GM21447 (cell line): ENCODE data around the gene OSBPL6.
"Not testable (repeated sequence)": the region's sequence is repeated elsewhere in the genome, so short reads cannot be mapped to it uniquely, and the experiment has no call there.

Source experiments
- ATAC-seq: cut with Tn5 transposase; IDR thresholded peaks from one replicate; pipeline ENCODE4 v1.9.1; 2021; ENCODE audit not compliant: unreplicated experiment

OSBPL6 gene

GRCh38 chr2:178295906-178296305, 101.6 kb downstream of the OSBPL6 start:
- no peak for ATAC-seq

- ATAC-seq = no peak
These were observed 102.2 kb downstream of the OSBPL6 start for GRCh38 chr2:178296394-178297090.

DNA sequence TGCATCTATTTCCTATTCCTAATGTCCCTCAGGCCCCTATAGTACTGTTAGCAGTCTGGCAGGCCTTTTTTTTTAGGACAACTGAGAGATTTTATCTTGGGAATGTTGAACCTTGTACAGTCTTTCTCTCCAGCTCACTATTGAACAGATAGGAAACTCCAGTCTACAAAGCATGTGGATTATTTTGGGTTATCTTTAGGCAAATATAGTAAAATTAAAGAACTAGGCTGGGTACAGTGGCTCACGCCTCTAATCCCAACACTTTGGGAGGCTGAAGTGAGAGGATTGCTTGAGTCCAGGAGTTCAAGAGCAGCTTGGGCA, 102.7 kb downstream of the OSBPL6 start:
- no peak for ATAC-seq

DNA sequence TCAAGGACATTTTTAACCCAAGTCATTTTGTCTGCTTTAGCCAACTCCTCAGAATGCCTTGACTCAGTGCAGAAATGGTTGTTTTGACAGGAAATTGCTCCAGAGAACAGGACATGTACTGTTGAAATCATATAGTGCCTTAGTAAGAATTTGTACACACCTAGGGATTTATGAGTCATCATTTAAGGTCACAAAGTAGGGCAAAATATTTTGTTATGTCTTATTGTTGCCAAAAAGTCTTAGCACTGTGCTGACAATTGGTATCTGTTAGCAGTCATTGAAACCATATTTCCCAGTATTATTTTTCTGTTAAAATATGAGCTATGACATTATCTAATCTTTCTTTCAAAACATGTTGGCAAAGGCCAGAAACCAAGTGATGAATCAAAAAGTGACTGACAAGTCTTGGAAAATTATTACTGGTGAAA, 104.5 kb downstream of the OSBPL6 start:
- ATAC-seq = no peak

DNA sequence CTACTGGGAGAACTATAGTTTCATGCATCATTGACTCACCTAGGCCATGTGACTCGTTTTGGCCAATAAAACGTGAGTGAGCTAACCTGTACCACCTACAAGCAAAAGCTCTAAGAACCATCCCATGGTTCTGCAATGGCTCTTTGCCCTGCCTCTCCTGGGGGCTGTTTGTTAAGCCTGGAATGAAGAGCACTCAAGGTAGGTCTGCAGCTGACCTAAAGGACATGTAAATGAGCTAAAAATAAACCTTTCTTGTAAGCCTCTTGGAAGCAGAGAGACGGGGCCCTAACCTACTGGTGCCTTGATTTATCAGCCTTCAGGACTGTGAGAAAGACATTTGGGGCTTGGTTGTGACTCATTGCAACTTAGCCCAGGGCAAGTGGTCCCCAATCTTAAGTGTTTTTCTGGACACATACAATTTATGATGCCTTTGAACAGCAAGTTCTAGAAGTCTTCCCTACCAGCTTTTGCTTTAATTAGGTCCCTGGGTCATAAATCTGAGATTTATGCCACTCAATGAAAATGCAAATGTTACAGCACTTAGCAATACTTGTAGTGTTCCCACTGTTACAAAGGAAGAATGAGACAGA, 107.4 kb downstream of the OSBPL6 start:
- no peak for ATAC-seq

DNA sequence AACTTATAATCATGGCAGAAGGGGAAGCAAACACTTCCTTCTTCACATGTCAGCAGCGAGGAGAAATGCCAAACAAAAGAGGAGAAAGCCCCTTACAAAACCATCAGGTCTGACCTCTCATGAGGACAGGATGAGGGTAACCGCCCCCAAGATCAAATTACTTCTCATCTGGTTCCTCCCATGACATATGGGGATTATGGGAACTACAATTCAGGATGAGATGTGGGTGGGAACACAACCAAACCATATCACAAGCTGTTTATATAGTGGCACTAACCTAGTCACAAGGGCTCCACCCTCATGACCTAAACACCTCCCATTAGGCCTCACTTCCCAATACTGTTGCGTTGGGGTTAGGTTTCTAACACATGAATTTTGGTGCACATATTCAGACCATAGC, 110.0 kb downstream of the OSBPL6 start:
- ATAC-seq = no peak

DNA sequence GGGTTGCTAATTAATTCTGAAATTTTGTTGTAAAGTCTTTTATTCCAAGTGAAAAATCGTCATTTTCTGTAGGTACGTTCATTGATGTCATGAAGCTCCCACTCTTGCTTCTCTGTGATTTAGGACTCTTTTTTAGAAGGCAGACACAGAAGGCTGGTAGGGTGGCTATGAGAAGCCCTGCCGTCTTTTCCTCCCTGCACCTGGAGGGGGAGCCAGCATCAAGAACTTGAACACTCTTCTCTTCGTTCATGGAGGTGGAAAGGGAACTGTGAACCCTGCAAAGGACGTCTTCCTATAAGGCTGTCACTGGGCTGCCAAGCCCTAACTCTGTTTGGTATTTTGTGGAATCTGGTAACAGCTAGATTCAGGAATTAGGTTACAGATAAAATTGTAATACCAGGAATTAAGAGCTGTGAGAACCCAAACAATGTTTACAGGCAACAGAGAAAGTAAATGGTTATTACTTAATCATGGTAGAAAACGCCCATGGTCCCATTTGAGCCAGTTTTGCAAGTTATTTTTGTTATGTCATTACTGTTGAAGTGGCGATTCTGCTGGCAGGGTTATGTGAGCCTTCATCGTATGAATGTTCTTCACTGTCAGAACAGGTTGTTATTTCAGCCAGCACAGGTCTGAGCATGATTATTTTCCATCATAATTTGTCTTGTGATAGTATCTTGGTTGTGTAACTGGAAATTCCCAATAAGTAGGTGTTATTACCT, 112.2 kb downstream of the OSBPL6 start:
- peak; percentile 99 for ATAC-seq

DNA sequence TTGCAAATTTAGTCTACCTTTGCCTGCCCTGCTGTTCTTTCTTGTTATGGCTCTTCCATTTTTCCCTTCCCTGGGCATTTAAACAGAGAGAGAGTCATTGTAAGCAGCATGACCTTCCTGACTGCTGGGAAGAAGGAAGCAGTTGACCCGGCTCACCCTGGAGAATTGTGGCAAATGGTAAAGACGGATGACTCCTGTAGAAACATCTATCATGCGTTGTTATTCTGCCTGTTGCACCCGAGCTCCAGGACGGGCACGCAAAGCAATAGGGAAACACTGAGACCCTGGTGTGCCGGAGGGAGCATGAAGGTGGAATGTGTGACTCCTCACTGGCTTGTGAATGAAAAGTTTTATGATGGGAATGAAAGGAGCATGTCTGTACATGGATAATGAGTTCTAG, 113.3 kb downstream of the OSBPL6 start:
- no peak for ATAC-seq

GRCh38 chr2:178309541-178309940, 115.2 kb downstream of the OSBPL6 start:
- no peak for ATAC-seq

- no peak for ATAC-seq
These were observed 120.8 kb downstream of the OSBPL6 start for GRCh38 chr2:178315078-178315477.

DNA sequence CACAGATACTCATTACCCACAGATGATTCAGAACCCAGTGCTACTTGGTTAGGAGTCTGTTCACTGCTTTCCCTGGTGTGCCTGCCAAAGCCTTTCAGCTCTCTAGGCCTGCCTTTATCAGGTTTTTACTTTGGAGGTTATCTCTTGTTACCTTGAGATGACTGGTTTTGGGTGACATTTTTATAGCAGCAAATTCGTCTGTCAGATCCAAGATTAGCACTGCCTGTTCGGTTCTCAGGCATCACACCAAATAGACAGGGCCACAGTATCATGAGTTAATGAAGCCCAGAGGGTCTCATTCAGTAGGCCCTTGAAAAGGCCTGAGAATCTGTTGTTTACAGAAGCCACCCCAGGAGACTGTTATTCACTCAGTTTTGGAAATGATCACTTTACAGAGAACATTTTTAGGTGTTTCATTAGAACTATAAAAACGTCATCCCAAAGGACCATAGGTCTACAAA, 121.2 kb downstream of the OSBPL6 start:
- ATAC-seq = no peak

DNA sequence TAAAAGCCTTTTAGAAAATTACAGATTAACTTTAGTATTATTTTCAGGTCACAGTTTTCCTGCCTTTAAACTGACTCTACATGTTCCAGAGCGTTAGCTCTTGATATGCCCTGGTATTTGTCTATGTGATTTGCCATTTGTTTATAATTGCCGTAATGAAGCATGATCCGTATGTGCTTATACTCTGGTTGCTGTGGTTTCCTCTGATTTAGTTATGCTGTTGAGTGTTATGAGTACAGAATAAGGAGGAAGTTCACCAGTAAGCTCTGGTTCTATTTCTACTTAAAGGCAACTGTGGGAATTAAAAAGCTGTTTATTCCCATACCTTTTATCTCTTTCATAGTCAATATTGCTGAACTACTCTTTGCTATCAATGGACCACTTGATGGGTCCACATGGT, 123.5 kb downstream of the OSBPL6 start:
- ATAC-seq = no peak

DNA sequence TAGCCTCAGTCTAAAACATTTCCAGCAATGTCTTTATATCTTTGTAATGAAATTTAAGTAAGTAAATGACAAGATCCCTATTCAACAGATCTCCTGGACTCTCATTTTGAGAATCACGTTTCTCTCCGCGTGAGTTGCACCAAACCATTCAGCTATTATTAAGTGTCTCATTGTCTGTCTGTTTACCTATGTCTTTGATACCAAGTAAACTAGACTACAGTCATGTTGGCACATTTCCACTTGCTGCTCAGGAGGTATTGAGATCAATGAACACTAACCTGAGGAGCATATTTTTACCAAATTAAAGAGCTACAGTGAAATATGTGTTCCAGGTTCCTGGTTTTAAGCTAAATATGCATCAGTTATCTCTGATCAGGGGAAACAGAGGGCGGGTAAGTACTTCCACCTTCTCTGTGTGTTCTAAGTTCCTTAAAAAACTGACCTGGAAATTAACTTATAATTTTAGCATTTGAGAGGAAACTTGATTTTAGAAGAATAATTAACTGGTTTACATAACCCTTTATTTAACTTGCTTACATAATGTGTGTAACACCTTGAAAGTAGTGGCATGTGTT, 125.8 kb downstream of the OSBPL6 start:
- no peak for ATAC-seq

DNA sequence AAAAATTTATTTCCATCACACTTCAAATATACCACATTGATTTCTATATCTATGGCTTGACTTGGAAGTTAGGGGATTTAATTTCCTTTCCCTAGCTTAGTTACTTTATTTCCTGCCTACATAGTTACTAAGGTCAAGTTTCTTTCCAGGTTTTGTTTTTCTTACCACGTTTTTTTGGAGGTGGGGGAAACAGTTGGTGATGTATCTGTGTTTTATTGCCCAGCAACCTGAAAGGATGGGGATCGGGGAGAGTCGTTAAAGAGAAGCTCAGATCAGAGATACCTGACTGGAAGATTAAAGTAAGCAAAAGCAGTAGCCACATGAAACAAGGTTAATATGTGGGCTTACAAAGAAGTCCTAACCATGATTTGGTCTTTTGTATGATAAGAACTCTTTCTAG, 127.8 kb downstream of the OSBPL6 start:
- ATAC-seq = no peak

DNA sequence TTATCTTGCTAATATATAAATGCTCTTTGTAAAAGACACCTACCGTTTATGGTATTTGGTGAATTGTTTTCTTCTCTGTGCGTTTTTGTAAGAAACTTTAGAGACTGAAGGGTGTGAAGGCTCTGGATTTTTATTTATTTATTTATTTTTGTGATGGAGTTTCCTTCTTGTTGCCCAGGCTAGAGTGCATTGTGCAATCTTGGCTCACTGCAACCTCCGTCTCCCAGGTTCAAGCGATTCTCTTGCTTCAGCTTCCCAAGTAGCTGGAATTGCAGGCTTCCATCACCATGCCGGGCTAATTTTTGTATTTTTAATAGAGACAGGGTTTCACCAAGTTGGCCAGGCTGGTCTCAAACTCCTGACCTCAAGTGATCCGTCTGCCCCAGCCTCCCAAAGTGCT, 129.0 kb downstream of the OSBPL6 start:
- not testable (repeated sequence) for ATAC-seq

- no peak for ATAC-seq
These were observed 129.8 kb downstream of the OSBPL6 start for GRCh38 chr2:178324077-178324476.

GRCh38 chr2:178325268-178325667, 131.0 kb downstream of the OSBPL6 start:
- no peak for ATAC-seq

GRCh38 chr2:178327516-178327915, 133.2 kb downstream of the OSBPL6 start:
- no peak for ATAC-seq

DNA sequence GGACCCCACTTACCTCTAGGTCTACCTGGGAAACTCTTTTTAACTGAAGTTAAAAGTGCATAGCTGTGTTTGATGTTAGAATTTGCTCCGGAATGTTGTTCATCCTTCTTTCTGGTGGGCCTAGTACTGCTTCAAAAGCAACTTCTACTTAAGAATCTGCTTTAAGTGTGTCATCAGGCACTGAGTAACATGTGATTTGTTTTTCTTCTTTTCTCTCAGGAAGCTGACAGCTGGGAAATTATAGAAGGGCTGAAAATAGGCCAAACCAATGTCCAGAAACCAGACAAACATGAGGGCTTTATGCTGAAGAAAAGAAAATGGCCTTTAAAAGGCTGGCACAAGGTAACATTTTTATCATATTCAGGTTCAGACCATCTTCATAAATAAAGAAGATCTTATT, 133.7 kb downstream of the OSBPL6 start:
- ATAC-seq = no peak

- ATAC-seq = no peak
These were observed 136.1 kb downstream of the OSBPL6 start for GRCh38 chr2:178330175-178331017.
